Transverse colon (tissue), 4 donors: ENCODE measurements around the gene INPPL1. TPM values are rescaled to one million over a fixed set of nuclear protein-coding genes. Genes with fewer than 3 reads are reported as not detected.
A peak's percentile ranks its signal among the peaks of the same experiment; 100 is the strongest.

ENCODE experiments used
- DNase-seq: peaks from one replicate; pipeline ENCODE4 v3.0.0-alpha.2; 2019
- H3K27ac ChIP-seq, 4 donors: fragments of 200-600 bp; sonication (generic); 2 replicates each; pipeline ENCODE4 v1.5.1; 2016 to 2018; ENCODE audit warnings: inconsistent platforms in 4 of 4
- H3K27me3 ChIP-seq: fragments of 200-600 bp; sonication (generic); 2 replicates; pipeline ENCODE4 v1.5.1; 2017; ENCODE audit warnings: inconsistent platforms
- H3K36me3 ChIP-seq, 4 donors: fragments of 200-600 bp; sonication (generic); 2 replicates each; pipeline ENCODE4 v1.5.1; 2017 to 2019; ENCODE audit warnings: inconsistent platforms in 4 of 4
- H3K4me1 ChIP-seq, 4 donors: fragments of 200-600 bp; sonication (generic); 2 replicates each; pipeline ENCODE4 v1.5.1; 2017 to 2020; ENCODE audit warnings: inconsistent platforms in 4 of 4
- H3K4me3 ChIP-seq, 4 donors: fragments of 200-600 bp; sonication (generic); 1 replicate in 1 of 4; 2 replicates in 3 of 4; pipeline versions ENCODE4 v1.5.1 to v1.6.1; 2017 to 2019; ENCODE audit warnings: inconsistent platforms in 4 of 4
- H3K9me3 ChIP-seq, 2 donors: fragments of 200-600 bp; sonication (generic); 2 replicates each; pipeline ENCODE4 v1.5.1; 2017 to 2019; ENCODE audit warnings: inconsistent platforms in 2 of 2
- EP300 ChIP-seq: sonication (generic); formaldehyde crosslinking; IDR thresholded peaks from one replicate; pipeline ENCODE4 v1.6.1; 2017; ENCODE audit warnings: antibody characterized with exemption, low read depth
- POLR2A ChIP-seq: fragments of 450-650 bp; IDR thresholded peaks from one replicate; pipeline ENCODE4 v1.6.1; 2016; ENCODE audit warnings: antibody characterized with exemption, mild to moderate bottlenecking, moderate library complexity
- POLR2AphosphoS5 ChIP-seq, 3 donors: sonication (generic); formaldehyde crosslinking; IDR thresholded peaks; one replicate each; pipeline ENCODE4 v1.6.1; 2016; ENCODE audit warnings: antibody characterized with exemption in 3 of 3
- WGBS, 2 donors: methylation state at CpG; one replicate each; pipeline ENCODE4 v1.1.5; 2018; ENCODE audit warnings: low coverage in 1 of 2; 5-methylcytosine and 5-hydroxymethylcytosine counted together
- in situ Hi-C, 4 donors: fragments of 200-750 bp; cut with MboI; loops; one replicate each; pipeline versions ENCODE4 v1.15.0 to v1.15.1; 2017; ENCODE audit warnings: low sequenced_read_pairs in 3 of 4, low pct_ligation_motif_present in 1 of 4, low pct_unique_long_range_greater_than_20kb in 1 of 4
- intact Hi-C: fragments of 100-400 bp; cut with DNase I; formaldehyde crosslinking; loops from one replicate; pipeline ENCODE4 v1.15.1; 2023; ENCODE audit warnings: low total_unique reads
- total RNA-seq, 4 donors: library from RNA; depleted of rRNA; stranded (reverse); fragments of >200 nt; gene quantifications; one replicate each; pipeline ENCODE4 v1.1.0, GENCODE V29; 2016
- TF ChIP-seq, protein P1 (sequence below), 5 experiments: fragments of 200-600 bp in 3 of 5; fragments of 450-650 bp in 2 of 5; sonication (generic) in 3 of 5; IDR thresholded peaks; 1 replicate in 2 of 5; 2 replicates in 3 of 5; pipeline ENCODE4 v1.5.1; 2016 to 2017; ENCODE audit warnings: antibody characterized with exemption in 5 of 5, inconsistent platforms in 3 of 5, mild to moderate bottlenecking in 2 of 5, moderate library complexity in 1 of 5

Gene INPPL1
- total RNA-seq, 4 donors from 2014 or later: 92.8 to 388 (median 157) TPM

GRCh38 chr11:72242141-72242540, 17.6 kb downstream of the INPPL1 start:
- TF ChIP-seq, protein P1, sequence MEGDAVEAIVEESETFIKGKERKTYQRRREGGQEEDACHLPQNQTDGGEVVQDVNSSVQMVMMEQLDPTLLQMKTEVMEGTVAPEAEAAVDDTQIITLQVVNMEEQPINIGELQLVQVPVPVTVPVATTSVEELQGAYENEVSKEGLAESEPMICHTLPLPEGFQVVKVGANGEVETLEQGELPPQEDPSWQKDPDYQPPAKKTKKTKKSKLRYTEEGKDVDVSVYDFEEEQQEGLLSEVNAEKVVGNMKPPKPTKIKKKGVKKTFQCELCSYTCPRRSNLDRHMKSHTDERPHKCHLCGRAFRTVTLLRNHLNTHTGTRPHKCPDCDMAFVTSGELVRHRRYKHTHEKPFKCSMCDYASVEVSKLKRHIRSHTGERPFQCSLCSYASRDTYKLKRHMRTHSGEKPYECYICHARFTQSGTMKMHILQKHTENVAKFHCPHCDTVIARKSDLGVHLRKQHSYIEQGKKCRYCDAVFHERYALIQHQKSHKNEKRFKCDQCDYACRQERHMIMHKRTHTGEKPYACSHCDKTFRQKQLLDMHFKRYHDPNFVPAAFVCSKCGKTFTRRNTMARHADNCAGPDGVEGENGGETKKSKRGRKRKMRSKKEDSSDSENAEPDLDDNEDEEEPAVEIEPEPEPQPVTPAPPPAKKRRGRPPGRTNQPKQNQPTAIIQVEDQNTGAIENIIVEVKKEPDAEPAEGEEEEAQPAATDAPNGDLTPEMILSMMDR (IDR thresholded peaks at IDR 0.05): no peak
- TF ChIP-seq POLR2A (no peak), POLR2AphosphoS5 (IDR thresholded peaks at IDR 0.05) (no peak), EP300 (no peak)
- Histone ChIP-seq H3K36me3 (peaks cover 0 to 5% (median 1%) of the 10 kb centered on the region in 4 donors), H3K4me3 (no peak overlapping the region), H3K27me3 (peaks cover 73% of the 10 kb centered on the region), H3K9me3 (no peaks in the 10 kb centered on the region), H3K4me1 (peaks cover 8 to 51% (median 42%) of the 10 kb centered on the region in 4 donors), H3K27ac (no peak overlapping the region)
- WGBS, 2 donors: 88 to 100% methylated on average over 2 of the region's 2 CpGs
- in situ Hi-C loops (no loop called here), intact Hi-C loops (no loop called here)
- no peak for DNase-seq

DNA sequence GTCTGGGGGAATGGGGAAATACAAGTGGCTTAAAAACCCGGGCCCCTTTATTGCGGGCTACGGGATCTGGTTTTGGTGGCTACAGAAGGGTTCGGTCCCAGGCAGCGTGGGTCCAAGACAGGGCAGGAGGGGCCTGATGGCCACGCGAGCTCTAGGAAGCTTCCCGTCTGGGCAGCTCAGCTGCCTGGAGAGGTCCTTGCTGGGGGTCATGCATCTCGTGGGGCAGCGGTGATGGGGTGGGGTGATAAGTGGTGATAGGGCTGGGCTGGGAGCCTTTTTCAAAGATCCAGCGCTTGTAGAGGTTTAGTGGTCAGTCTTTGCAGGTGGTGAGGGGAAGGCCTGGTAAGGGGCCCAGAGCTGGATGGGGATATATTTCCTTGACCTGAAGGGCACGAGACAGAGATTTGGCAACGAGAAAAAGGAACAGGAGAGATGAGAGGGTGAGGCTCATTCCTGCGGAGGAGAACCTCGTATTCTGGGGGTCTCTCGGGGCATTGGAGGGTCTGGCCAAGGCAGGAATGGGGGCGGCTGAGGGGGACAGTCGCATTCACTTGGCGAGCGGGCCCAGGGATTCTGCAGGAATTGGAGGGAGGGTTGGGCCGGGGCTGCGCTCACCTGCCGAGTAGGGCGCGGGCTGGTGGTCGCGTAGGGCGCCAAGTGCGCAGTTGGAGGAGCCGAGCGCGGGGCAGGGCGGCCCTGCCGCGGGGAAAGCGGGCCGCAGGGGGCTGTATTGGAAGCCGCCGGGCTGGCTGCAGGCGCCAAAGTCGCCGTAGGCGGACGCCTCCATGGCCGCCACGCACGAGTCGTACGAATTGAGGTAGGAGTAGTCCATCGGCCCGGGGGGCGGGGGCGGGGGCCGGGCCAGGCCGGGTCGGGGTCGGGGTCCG, 18.8 kb downstream of the INPPL1 start:
- intact Hi-C loops: no loop called here

GRCh38 chr11:72244060-72244360, 19.4 kb downstream of the INPPL1 start, which contains the start of gene PHOX2A:
TSS of gene PHOX2A (minus strand) at chr11:72244176. CDS start at chr11:72244004, 172 bp downstream.
- intact Hi-C loops (no loop called here), in situ Hi-C loops (no loop called here)
- Histone ChIP-seq H3K27ac (no peak within 1 kb of the TSS), H3K9me3 (no peaks in the 10 kb centered on the region), H3K27me3 (peaks cover 85% of the 10 kb centered on the region), H3K4me3 (peak within 1 kb of the TSS in 1 of 4 donors; percentile 5), H3K4me1 (peaks cover 6 to 34% (median 26%) of the 10 kb centered on the region in 4 donors), H3K36me3 (no peaks in the 10 kb centered on the region)
- WGBS, 2 donors: 40% methylated on average over 35 of the region's 37 CpGs; no CpG with 5 or more reads in 1 of the 2 donors
- no peak for DNase-seq
- TF ChIP-seq, protein P1 (IDR thresholded peaks at IDR 0.05): no peak
- TF ChIP-seq EP300 (no peak), POLR2AphosphoS5 (IDR thresholded peaks at IDR 0.05) (no peak), POLR2A (no peak)

More for the DNA sequence above, 18.8 kb downstream of the INPPL1 start:
- Histone ChIP-seq H3K9me3 (no peaks in the 10 kb centered on the region), H3K27me3 (peaks cover 85% of the 10 kb centered on the region), H3K4me1 (peaks cover 8 to 40% (median 31%) of the 10 kb centered on the region in 4 donors), H3K4me3 (peak overlapping the region in 1 of 4 donors; percentile 5), H3K27ac (no peak overlapping the region), H3K36me3 (no peaks in the 10 kb centered on the region)
- in situ Hi-C loops: no loop called here
- TF ChIP-seq POLR2A: no peak
- no peak for TF ChIP-seq POLR2AphosphoS5 (IDR thresholded peaks at IDR 0.05)
- no peak for TF ChIP-seq EP300
- TF ChIP-seq, protein P1 (IDR thresholded peaks at IDR 0.05): no peak
- no peak for DNase-seq
- 28 to 39% methylated on average over 2 to 47 of the region's 58 CpGs for WGBS, 2 donors

GRCh38 chr11:72244361-72245262, 20.0 kb downstream of the INPPL1 start:
- Histone ChIP-seq H3K27me3 (peaks cover 85% of the 10 kb centered on the region), H3K9me3 (no peaks in the 10 kb centered on the region), H3K4me1 (peaks cover 0 to 28% (median 20%) of the 10 kb centered on the region in 4 donors), H3K4me3 (peak overlapping the region in 1 of 4 donors; percentile 5), H3K27ac (no peak overlapping the region), H3K36me3 (no peaks in the 10 kb centered on the region)
- no peak for TF ChIP-seq EP300
- no peak for TF ChIP-seq POLR2A
- TF ChIP-seq, protein P1 (IDR thresholded peaks at IDR 0.05): no peak
- TF ChIP-seq POLR2AphosphoS5 (IDR thresholded peaks at IDR 0.05): no peak
- intact Hi-C loops: no loop called here
- in situ Hi-C loops: no loop called here
- whole genome bisulfite sequencing, 2 donors: 14 to 22% methylated on average over 14 to 46 of the region's 46 CpGs
- DNase-seq: no peak
